GM20000 (cell line): ENCODE data around the gene ITPKB.

Experiments
- DNase-seq: peaks from one replicate; pipeline ENCODE4 v3.0.0; 2012; ENCODE audit warnings: low spot score
- CTCF ChIP-seq: IDR thresholded peaks from 2 replicates; pipeline ENCODE4 v1.5.1; 2012; ENCODE audit warnings: mild to moderate bottlenecking, control low read depth; ENCODE audit errors: extremely low read depth, missing control alignments

The ITPKB gene

GRCh38 chr1:226716577-226716976, 22.5 kb downstream of the ITPKB start:
- DNase-seq = no peak
- TF ChIP-seq CTCF = no peak

- no peak for TF ChIP-seq CTCF
- DNase-seq = no peak
Observed at GRCh38 chr1:226714148-226714547, 24.9 kb downstream of the ITPKB start.

- no peak for TF ChIP-seq CTCF
- no peak for DNase-seq
Observed at GRCh38 chr1:226712742-226713419, 26.2 kb downstream of the ITPKB start.

- peak; percentile 67 for DNase-seq
- TF ChIP-seq CTCF = no peak
Observed at GRCh38 chr1:226711976-226712741, 26.9 kb downstream of the ITPKB start.

- TF ChIP-seq CTCF = no peak
- DNase-seq = no peak
Observed at GRCh38 chr1:226710501-226710900, 28.6 kb downstream of the ITPKB start.

- no peak for DNase-seq
- no peak for TF ChIP-seq CTCF
Observed at GRCh38 chr1:226709953-226710352, 29.1 kb downstream of the ITPKB start.

- TF ChIP-seq CTCF = no peak
- DNase-seq = no peak
Observed at GRCh38 chr1:226708967-226709396, 30.1 kb downstream of the ITPKB start.
